Measurements from ENCODE around the gene XAF1.
"Not testable (repeated sequence)": the region's sequence is repeated elsewhere in the genome, so short reads cannot be mapped to it uniquely, and the experiment has no call there.

The XAF1 gene

GRCh38 chr17:6755281-6755680 lies 565 bp upstream of the XAF1 start:
- no peak for DNase-seq

DNA sequence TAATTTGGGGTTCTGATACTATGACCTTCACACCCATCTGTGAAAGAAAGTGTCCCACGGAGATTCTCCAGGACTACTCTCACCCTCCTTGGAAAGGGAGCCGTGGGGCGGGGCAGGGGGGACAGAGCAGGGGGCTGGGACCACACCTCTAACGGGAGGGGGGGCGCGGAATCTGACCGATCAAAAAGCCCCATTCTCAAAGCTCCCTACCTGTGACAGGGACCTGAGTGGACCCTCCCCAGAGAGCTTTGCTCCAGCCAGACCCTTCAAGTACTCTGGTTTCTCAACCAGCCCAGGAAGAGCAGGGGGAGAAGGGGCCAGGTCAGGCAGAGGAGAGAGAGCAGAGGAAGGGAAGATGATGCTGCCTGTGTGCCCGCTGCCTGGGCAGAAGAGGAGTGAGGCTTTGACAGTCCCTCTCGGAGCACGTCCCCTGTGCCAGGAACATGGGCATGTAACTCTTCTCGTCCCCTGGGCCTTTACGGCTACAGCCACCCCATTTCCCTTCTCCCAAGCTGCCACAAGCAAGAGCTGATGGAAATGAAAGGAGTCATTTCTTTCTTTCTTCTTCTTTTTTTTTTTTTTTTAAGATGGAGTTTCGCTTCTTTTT lies 682 bp downstream of the XAF1 start:
- DNase-seq, result no peak

GRCh38 chr17:6757747-6758146 lies 1.9 kb downstream of the XAF1 start:
- no peak for DNase-seq

DNA sequence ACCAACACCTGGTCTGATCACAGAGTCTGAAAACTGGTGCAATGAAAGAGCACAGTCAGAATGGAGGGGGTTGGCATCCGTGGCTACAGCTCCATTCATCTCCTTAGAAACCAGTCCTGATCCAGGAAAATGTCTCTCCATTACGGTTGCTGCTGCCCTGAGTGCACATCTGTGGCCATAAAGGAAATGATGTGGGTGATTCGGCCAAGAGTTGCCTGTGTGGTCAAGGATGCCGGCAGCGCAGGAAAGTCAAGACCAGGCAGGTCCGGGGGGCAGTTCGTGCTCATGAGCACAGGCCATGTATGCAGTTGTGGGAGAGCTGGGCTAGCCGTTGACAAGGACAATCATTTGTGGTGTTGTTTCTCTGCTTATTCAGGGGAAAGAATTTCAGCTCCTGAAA lies 5.9 kb downstream of the XAF1 start:
- no peak for DNase-seq

- no peak for DNase-seq
Observed at GRCh38 chr17:6768447-6768846, 12.6 kb downstream of the XAF1 start.

DNA sequence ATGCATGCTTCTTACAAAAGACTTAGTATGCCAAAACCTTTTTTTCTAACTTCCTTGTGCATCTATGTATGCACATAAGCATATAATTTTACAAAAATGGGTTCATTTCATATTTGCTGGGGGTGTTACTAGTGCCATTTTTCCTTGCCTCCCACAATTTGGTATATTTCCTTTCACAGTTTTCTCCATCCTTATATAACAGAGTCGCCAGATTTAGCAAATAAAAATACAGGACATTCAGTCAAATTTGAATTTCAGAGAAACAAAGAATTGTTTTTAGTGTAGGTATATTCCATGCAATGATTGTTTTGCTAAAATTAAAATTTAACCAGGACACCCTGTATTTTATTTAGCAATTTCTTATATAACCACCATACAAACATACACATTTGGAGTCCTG lies 16.2 kb downstream of the XAF1 start:
- DNase-seq, result no peak

- not testable (repeated sequence) for DNase-seq
Observed at GRCh38 chr17:6774906-6775305, 19.1 kb downstream of the XAF1 start.

- DNase-seq, result no peak
Observed at GRCh38 chr17:6775871-6776405, 20.1 kb downstream of the XAF1 start, which contains the start of gene FBXO39. Gene FBXO39, plus strand, starts transcription at chr17:6776215. Its CDS starts 3,654 bp downstream, at chr17:6779869.

DNA sequence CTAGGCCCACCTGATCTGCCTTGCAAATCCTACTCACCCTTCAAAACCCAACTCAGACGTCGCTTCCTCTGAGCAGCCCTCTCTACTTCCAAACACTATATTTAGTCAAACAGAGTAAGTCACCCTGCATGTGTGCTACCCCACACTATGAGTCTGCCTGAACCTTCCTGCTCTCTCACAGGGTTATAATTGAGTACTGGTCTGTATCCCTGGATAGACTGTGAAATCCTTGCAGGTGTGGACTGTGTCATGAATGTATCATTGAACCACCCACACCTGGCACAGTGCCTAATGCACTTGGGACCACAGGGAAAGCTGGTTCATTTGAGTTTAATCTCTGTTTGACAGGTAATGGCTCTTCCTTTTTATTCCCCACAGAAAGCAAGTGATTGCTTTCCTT lies 23.6 kb downstream of the XAF1 start:
- no peak for DNase-seq

DNA sequence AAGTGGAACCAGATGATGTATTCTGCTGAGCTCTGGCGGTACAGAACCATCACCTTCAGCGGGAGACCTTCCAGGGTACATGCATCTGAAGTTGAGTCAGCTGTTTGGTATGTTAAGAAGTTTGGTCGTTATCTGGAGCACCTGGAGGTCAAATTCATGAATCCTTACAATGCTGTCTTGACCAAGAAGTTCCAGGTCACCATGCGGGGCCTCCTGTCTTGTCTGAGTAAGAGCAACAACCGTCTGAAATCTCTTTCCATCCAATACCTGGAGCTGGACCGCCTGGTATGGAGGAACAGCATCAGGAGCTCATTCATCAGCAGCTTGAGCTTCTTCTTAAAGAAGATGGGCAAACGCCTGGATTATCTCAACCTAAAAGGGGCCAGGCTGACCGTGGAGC lies 24.2 kb downstream of the XAF1 start:
- no peak for DNase-seq

- DNase-seq, result no peak
Observed at GRCh38 chr17:6780886-6781285, 25.0 kb downstream of the XAF1 start.

DNA sequence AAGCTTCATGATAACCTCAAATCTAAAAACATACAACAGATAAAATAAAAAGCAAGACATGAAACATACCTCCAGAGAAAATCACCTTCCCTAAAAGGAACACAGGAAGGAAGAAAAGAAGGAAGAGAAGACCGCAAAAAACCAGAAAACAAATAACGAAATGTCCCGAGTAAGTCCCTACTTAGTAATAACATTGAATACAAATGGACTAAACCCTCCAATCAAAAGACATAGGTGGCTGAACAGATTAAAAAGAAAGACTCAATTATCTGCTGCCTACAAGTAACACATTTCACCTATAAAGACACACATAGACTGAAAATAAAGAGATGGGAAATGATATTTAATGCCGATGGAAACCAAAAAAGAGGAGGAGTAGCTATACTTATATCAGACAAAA lies 26.4 kb downstream of the XAF1 start:
- DNase-seq, result no peak

DNA sequence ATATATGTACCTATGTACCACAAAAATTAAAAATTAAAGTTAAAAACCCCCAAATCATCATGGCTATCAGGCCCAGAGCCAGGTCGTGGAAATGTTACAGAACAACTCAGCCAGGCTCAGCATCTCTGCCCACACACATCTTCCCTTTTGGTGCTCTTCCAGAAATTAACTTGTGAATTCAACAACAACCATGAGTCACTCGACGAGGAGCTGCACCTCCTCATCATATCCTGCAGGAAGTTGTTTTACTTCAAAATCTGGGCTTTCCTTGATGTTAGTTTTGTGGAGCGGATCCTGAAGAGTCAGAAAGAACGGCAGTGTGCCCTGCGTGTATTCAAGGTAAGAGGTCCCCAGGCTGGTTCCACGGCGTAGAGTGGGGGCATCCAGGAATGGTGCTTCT lies 30.8 kb downstream of the XAF1 start:
- DNase-seq, result no peak

DNA sequence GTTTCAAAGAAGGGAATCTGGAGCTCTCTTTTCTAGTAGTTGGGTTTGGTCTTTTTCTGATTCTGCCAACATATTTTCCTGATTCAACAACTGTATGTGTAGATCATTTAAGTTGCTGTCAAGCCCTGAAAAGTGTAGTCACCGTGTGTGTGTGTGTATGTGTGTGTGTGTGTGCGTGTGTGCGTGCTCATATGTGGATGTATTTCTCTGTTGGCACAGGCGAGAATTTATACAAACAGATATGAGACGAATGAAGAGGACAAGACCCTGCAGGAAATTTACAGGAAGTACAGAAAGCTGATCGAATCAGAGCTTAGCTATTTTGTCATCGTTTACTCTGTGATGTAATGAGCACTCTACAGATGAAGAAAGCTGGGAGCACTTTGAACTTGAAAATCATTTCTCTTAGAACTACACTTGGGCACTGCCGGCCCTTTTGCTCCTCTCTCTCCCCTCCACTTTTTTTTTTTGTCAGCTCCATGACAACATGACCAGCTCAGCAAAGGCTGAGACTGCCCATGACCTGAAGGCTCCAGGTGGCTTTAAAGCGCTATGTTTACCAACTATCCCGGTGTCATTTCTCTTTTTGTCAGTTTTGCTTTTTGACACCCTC lies 31.3 kb downstream of the XAF1 start:
- DNase-seq, result no peak

- no peak for DNase-seq
Observed at GRCh38 chr17:6789146-6789545, 33.3 kb downstream of the XAF1 start.

- no peak for DNase-seq
Observed at GRCh38 chr17:6793748-6794493, 38.1 kb downstream of the XAF1 start.

DNA sequence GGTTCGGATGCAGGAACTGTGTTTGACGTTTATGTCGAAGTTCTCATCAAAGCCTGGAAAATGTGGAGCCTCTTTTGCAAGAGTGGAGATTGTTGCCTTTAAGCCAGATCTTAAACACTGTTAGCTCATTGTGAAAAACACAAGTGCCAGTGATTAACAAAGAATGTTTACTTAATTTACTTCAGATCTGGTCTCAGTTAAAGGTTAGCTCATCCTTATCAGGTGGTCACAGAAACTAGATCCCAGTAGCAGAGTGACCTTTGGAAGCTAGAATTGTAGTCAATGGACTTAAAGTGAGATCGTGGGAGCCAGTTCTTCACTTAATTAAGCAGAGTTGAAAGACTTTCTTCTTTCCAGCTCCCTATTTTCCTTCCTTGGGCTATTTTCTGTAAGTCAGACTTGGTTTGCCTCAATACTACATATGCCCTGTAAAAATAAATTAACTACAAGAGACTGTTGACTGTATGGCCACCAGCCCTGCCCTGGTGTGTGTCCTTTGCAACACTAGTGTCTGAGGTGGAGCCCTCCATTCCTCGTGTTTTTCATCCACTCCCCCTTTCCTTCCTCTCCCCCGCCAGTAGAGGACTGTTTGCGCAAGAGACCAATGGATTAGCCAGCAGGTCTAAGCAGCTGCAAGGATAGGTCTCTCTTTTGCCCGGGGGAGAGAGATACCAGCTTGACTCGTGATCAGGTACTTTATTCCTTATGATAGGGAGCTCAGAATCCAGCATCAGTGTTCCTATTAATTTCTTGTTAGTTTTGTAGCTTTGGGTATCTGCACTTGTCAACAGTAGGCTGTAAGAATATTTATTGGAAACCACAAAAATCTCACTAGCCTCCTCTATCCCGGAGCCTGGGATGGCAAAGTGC lies 40.4 kb downstream of the XAF1 start:
- DNase-seq, result no peak

DNA sequence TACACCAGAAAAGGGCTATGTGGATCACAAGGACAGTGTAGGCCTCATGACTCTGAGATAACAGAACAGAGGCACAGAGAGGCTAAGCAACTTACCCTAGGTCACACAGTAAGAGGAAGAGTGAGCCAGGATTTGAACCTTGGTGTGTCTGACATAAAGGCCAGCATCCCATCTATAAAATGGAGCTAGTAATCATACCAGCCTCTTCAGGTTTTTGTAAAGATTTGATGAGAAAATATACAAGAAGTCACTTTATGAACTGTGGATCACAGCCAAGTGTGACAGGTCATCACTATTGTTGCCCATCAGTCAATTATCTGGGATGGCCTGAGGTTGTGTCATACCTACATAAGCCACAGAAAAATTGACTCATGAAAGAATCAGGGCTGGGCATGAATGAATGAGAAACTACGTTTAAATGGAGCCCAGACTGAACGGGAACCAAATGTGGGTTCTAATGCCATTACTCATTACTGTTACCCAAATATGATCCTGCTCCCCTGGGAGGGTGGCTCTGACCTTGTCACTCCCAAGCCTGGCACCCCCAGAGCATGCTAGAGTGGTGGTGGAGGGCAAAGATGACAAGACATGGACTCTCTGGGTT lies 41.1 kb downstream of the XAF1 start:
- DNase-seq, result no peak

- DNase-seq, result no peak
Observed at GRCh38 chr17:6797718-6798351, 42.0 kb downstream of the XAF1 start.

DNA sequence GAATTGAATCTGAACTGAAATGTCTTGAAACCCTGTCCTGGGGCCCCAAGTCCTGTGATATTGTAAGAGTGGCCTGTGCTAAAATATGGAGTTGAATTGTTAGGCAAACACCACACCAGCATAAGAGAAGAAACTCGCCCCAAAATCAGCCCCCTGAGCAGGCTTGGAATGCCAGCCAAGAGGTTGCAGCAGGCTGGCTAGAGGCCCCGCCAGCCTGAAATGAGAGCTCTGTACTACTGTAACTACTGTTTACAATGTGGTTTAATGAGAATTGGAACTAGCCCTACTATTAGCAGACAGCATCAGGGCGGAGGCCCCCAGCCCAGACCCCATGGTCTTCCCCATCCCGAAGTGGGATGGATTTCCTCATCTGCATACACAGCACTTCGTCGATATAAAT lies 43.9 kb downstream of the XAF1 start:
- no peak for DNase-seq

- DNase-seq, result peak; percentile 47
Observed at GRCh38 chr17:6800422-6801027, 44.7 kb downstream of the XAF1 start.

GRCh38 chr17:6811510-6811909 lies 55.7 kb downstream of the XAF1 start:
- no peak for DNase-seq

Measured in DMS53 (cell line).